Omental fat pad (tissue), 4 donors: ENCODE results near the gene KRTAP10-1. TPM values are rescaled to one million over a fixed set of nuclear protein-coding genes. Genes with fewer than 3 reads are reported as not detected.

ENCODE experiments used
- ATAC-seq: fragments of 150-250 bp; one replicate; pipeline ENCODE4 v1.9.1; 2016; ENCODE audit warnings: mild to moderate bottlenecking, moderate library complexity; ENCODE audit not compliant: low FRiP score
- DNase-seq: peaks from one replicate; pipeline ENCODE4 v3.0.0-alpha.2; 2019; ENCODE audit warnings: low spot score
- CTCF ChIP-seq, 3 donors: fragments of 450-650 bp; IDR thresholded peaks; one replicate each; pipeline ENCODE4 v1.5.1; 2016 to 2017; ENCODE audit warnings: antibody characterized with exemption in 3 of 3, mild to moderate bottlenecking in 3 of 3, moderate library complexity in 2 of 3
- total RNA-seq, 4 donors: library from RNA; depleted of rRNA; stranded (reverse); fragments of >200 nt; gene quantifications; one replicate each; pipeline ENCODE4 v1.1.0, GENCODE V29; 2016

The KRTAP10-1 gene
- total RNA-seq, 4 donors from 2014 or later: not detected

- TF ChIP-seq CTCF (IDR thresholded peaks at IDR 0.05): no peak
- ATAC-seq: no peak
- DNase-seq: no peak
These were observed 15.3 kb downstream of the KRTAP10-1 start for GRCh38 chr21:44524414-44525371.

- no peak for TF ChIP-seq CTCF (IDR thresholded peaks at IDR 0.05)
- no peak for DNase-seq
These were observed 16.2 kb downstream of the KRTAP10-1 start for GRCh38 chr21:44523567-44524413.

GRCh38 chr21:44522753-44523204 is 17.2 kb downstream of the KRTAP10-1 start:
- DNase-seq (no peak), ATAC-seq (no peak)
- TF ChIP-seq CTCF (IDR thresholded peaks at IDR 0.05): no peak

More at GRCh38 chr21:44523567-44524413, 16.2 kb downstream of the KRTAP10-1 start:
- no peak for ATAC-seq

DNA sequence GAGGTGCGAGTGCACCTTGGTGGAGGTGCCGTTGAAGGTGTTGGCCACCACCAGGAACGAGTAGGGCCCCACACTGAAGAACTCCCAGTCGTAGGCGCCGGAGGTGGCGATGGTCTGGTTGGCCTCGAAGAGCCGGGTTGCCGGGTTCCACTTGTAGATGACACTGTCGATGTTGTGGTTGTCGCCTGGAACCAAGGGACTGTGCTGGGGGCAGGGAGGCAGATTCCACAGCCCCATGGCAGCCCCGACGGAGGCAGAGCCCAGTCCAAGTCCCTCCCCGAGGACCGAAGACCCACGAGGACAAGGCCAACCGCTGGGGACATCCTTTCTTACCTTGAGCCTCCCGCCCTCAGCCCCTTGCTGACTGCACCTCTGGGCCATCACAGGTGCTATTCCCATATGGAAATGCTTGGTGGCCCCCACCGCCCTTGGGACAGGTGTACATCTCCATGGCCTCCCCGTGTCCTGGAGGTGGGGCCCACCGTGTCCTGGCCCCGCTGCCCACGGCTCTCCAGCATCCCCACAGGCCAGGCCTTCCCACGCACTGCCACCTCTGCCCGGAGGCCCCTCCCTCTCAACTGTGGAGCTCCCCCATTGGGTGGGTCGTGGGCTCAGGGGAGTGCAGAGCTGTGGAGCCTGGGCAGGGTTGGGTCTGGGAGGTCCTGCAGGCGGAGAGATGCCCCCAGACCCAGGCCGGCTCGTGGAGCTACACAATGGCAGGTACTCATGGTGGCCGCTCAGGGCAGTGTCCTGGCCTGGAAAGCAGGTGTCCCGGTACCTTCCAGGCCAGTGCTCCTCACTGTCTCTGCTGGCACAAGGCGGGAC is 17.9 kb downstream of the KRTAP10-1 start:
- ATAC-seq (no peak), DNase-seq (no peak)
- no peak for TF ChIP-seq CTCF (IDR thresholded peaks at IDR 0.05)

DNA sequence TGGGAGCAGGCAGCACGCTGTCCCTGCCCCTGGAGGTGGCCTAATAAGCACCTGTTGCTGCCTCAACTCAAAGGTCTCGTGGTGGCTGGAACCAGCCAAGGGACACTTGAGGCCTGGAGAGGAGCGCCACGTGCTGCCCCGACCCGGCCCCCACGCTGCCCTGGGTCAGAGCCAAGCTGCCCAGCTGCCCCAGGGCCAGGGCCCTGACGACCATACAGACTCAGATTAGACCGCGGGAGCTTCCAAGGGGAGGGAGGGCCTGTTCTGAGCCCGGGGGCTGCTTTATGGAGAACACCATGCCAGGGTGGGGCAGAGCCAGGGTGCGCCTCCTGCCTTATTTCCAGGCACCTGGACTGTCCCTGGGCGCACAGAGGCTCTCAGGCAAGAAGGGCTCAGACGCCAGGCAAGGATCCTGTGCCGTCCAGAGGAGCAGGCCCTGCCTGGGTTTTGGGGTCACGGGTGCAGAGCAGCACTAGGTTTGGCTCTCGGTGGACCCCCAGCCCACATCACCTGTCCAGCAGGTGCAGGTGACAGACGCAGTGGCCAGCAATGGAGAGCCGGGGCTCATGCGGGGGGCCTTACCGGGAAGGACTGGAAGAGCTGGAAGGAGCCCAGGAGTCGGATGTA is 18.6 kb downstream of the KRTAP10-1 start:
- ATAC-seq (no peak), DNase-seq (no peak)
- no peak for TF ChIP-seq CTCF (IDR thresholded peaks at IDR 0.05)
